HL-60 (cell line): ENCODE results near the gene CER1.

ENCODE experiments used
- POLR2AphosphoS5 ChIP-seq: IDR thresholded peaks from 2 replicates; pipeline ENCODE4 v1.6.1; 2012; ENCODE audit warnings: low read depth
- SPI1 ChIP-seq: IDR thresholded peaks from 2 replicates; pipeline ENCODE4 v1.6.1; 2012; ENCODE audit warnings: low read depth, mild to moderate bottlenecking, borderline replicate concordance
- TF ChIP-seq, protein P1 (sequence below): IDR thresholded peaks from one replicate; pipeline ENCODE4 v1.5.1; 2011; ENCODE audit warnings: low read length, control low read depth, inconsistent platforms; ENCODE audit not compliant: insufficient read depth

DNA sequence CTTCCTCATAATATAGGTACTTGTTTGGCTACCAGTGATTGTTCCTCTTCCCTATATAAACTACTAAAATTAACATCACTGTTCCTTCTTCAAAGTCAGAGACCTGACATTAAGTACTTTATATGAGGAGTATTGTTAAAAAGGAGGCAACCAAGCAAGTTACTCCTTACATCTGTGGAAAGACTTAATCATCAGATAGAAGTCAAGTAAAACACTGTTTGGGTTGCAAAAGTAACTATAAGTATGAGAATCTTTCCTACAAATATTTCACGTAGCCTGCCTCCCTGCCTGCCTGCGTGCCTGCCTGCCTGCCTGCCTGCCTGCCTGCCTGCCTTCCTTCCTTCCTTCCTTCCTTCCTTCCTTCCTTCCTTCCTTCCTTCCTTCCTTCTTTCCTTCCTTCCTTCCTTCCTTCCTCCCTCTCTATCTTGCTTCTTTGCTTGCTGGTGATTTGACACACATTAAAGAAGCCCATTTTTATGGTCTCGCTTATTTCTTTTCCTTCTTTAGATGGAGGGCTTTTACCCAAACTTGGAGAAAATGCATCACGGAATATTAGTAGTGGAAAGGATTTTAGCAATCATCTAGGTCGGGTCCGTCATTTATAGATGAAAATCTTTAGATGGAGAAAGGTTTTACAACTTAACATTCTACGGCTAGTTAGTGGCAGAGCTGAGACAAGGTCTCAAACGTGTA is 3.2 kb downstream of the CER1 start:
- TF ChIP-seq, protein P1, sequence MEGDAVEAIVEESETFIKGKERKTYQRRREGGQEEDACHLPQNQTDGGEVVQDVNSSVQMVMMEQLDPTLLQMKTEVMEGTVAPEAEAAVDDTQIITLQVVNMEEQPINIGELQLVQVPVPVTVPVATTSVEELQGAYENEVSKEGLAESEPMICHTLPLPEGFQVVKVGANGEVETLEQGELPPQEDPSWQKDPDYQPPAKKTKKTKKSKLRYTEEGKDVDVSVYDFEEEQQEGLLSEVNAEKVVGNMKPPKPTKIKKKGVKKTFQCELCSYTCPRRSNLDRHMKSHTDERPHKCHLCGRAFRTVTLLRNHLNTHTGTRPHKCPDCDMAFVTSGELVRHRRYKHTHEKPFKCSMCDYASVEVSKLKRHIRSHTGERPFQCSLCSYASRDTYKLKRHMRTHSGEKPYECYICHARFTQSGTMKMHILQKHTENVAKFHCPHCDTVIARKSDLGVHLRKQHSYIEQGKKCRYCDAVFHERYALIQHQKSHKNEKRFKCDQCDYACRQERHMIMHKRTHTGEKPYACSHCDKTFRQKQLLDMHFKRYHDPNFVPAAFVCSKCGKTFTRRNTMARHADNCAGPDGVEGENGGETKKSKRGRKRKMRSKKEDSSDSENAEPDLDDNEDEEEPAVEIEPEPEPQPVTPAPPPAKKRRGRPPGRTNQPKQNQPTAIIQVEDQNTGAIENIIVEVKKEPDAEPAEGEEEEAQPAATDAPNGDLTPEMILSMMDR: no peak
- TF ChIP-seq POLR2AphosphoS5 (no peak), SPI1 (no peak)
